ENCODE results near the gene HOMER2. TPM values are rescaled to one million over a fixed set of nuclear protein-coding genes. Genes with fewer than 3 reads are reported as not detected.

HOMER2 gene
- total RNA-seq, 2 experiments from 2014 or later, result 0.85 to 1.6 TPM

DNA sequence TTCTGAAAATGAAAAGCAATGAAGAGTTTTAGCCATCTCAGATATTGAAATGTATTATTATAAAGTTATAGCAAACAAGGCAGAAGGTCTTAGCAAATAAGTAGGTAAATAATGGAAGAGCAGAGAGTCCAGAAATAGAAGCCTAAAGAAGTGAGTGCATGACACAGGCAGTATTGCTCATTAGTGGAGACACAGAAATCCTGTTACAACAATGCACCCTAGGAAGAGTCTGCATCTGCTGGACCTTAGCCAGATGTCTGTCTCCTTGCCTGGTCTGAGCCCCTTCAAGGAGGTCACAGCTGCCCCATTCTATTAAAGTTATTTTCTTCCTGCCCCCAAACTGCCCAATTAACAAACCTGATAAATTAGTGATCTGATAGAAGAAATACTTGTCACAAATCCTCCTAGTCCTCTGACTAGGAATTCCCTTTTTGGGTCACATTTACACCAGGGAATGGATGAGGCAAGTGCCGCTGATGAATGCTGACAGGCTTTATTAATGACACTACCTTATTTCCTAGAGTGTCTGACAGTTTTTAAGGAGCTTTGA is 51.9 kb downstream of the HOMER2 start:
- Histone ChIP-seq H3K27ac (ENCODE audit: low read depth in 1 of 2, low read length in 2 of 2) (no peak overlapping the region), H3K27me3 (ENCODE audit: control insufficient read depth in 1 of 2, insufficient read depth in 2 of 2, low read length in 2 of 2) (no peaks in the 10 kb centered on the region), H3K9me3 (ENCODE audit: control insufficient read depth in 1 of 2, insufficient read depth in 1 of 2, low read length in 2 of 2) (no peaks in the 10 kb centered on the region), H3K4me3 (ENCODE audit: low read length) (no peak overlapping the region), H3K36me3 (ENCODE audit: insufficient read depth, low read length) (no peaks in the 10 kb centered on the region), H3K4me1 (ENCODE audit: insufficient read depth, low read length) (no peaks in the 10 kb centered on the region)
- ChIA-PET POLR2A (no interaction called here), CTCF (no interaction called here)
- Mint-ChIP-seq H3K4me1 (ENCODE audit: low read depth) (no peaks in the 10 kb centered on the region), H3K36me3 (ENCODE audit: low read depth) (no peaks in the 10 kb centered on the region), H3K27me3 (peaks cover 4% of the 10 kb centered on the region), H3K4me3 (no peak overlapping the region), H3K9me3 (no peaks in the 10 kb centered on the region), H3K27ac (no peak overlapping the region)
- intact Hi-C loops (cut with DNase I, micrococcal nuclease), result no loop called here
- ATAC-seq (ENCODE audit: poor library complexity) (no peak), DNase-seq (no peak)
- TF ChIP-seq, protein P1, sequence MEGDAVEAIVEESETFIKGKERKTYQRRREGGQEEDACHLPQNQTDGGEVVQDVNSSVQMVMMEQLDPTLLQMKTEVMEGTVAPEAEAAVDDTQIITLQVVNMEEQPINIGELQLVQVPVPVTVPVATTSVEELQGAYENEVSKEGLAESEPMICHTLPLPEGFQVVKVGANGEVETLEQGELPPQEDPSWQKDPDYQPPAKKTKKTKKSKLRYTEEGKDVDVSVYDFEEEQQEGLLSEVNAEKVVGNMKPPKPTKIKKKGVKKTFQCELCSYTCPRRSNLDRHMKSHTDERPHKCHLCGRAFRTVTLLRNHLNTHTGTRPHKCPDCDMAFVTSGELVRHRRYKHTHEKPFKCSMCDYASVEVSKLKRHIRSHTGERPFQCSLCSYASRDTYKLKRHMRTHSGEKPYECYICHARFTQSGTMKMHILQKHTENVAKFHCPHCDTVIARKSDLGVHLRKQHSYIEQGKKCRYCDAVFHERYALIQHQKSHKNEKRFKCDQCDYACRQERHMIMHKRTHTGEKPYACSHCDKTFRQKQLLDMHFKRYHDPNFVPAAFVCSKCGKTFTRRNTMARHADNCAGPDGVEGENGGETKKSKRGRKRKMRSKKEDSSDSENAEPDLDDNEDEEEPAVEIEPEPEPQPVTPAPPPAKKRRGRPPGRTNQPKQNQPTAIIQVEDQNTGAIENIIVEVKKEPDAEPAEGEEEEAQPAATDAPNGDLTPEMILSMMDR (IDR thresholded peaks at IDR 0.05), result no peak

DNA sequence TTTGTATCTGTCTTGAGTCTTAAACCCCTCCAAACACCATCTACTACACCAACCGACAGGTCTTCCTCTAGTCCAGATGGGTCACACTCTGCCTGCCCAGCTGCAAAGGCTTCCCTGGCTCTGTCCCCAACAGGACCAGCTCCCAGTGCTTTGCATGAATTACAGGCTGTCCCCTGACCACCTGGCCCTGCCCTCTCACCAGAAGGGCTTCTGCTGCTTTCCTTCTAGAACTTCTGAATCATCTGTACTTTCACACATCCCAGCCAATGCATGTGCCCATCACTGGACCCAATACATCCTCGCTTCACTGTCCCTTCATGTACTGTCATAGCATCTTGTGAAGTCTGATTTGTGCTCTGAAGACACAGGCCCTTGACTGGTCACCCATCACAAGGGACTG is 53.6 kb downstream of the HOMER2 start:
- DNase-seq (no peak), ATAC-seq (ENCODE audit: poor library complexity) (no peak)
- H3K4me3 ChIP-seq (ENCODE audit: low read length), result no peak overlapping the region
- Mint-ChIP-seq H3K36me3 (ENCODE audit: low read depth) (no peaks in the 10 kb centered on the region), H3K27ac (no peak overlapping the region), H3K4me3 (no peak overlapping the region), H3K27me3 (no peaks in the 10 kb centered on the region), H3K9me3 (no peaks in the 10 kb centered on the region), H3K4me1 (ENCODE audit: low read depth) (no peaks in the 10 kb centered on the region)
- ChIA-PET POLR2A (no interaction called here), CTCF (no interaction called here)
- no peaks in the 10 kb centered on the region for H3K4me1 ChIP-seq (ENCODE audit: insufficient read depth, low read length)
- H3K36me3 ChIP-seq (ENCODE audit: insufficient read depth, low read length), result no peaks in the 10 kb centered on the region
- intact Hi-C loops (cut with DNase I, micrococcal nuclease), result no loop called here
- H3K9me3 ChIP-seq (ENCODE audit: control insufficient read depth in 1 of 2, insufficient read depth in 1 of 2, low read length in 2 of 2), result no peaks in the 10 kb centered on the region
- no peak overlapping the region for H3K27ac ChIP-seq (ENCODE audit: low read depth in 1 of 2, low read length in 2 of 2)
- TF ChIP-seq, protein P1 (IDR thresholded peaks at IDR 0.05), result no peak
- H3K27me3 ChIP-seq (ENCODE audit: control insufficient read depth in 1 of 2, insufficient read depth in 2 of 2, low read length in 2 of 2), result no peaks in the 10 kb centered on the region

DNA sequence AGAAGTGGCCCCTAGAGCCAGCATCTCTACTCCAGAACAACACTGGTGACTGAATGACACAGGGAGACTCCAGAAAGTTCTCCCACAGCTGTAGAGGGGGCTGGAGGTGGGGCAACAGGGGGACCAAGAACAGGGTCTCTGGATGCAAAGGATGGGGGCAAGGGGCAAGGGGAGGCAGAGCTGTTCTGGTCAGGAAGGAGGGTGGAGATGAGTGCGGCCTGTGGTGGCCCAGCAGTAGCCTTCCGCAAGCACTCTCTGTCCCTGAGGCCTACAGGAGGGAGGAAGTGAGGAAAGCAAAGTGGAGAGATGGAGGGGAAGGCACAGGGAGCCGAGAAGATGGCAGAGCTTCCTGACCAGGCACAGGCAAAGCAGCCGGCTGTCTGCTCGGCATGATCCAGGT is 56.5 kb downstream of the HOMER2 start:
- Mint-ChIP-seq H3K27me3 (no peaks in the 10 kb centered on the region), H3K4me1 (ENCODE audit: low read depth) (no peaks in the 10 kb centered on the region), H3K9me3 (no peaks in the 10 kb centered on the region), H3K4me3 (no peak overlapping the region), H3K27ac (no peak overlapping the region), H3K36me3 (ENCODE audit: low read depth) (no peaks in the 10 kb centered on the region)
- ATAC-seq (ENCODE audit: poor library complexity) (no peak), DNase-seq (no peak)
- Histone ChIP-seq H3K4me1 (ENCODE audit: insufficient read depth, low read length) (no peaks in the 10 kb centered on the region), H3K36me3 (ENCODE audit: insufficient read depth, low read length) (no peaks in the 10 kb centered on the region), H3K27me3 (ENCODE audit: control insufficient read depth in 1 of 2, insufficient read depth in 2 of 2, low read length in 2 of 2) (no peaks in the 10 kb centered on the region), H3K4me3 (ENCODE audit: low read length) (no peak overlapping the region), H3K9me3 (ENCODE audit: control insufficient read depth in 1 of 2, insufficient read depth in 1 of 2, low read length in 2 of 2) (no peaks in the 10 kb centered on the region), H3K27ac (ENCODE audit: low read depth in 1 of 2, low read length in 2 of 2) (no peak overlapping the region)
- ChIA-PET POLR2A (interaction anchor here (0.6 kb wide), 1 partner anchor 141 kb away, joined by 3 read pairs; no protein-coding TSS in a partner anchor), CTCF (interaction anchor here (0.6 kb wide), 1 partner anchor 83 kb away, joined by 3 read pairs; no protein-coding TSS in a partner anchor)
- TF ChIP-seq, protein P1 (IDR thresholded peaks at IDR 0.05), result no peak
- intact Hi-C loops (cut with DNase I, micrococcal nuclease), result no loop called here
